ENCODE measurements around the gene GLUL.

Gene GLUL

DNA sequence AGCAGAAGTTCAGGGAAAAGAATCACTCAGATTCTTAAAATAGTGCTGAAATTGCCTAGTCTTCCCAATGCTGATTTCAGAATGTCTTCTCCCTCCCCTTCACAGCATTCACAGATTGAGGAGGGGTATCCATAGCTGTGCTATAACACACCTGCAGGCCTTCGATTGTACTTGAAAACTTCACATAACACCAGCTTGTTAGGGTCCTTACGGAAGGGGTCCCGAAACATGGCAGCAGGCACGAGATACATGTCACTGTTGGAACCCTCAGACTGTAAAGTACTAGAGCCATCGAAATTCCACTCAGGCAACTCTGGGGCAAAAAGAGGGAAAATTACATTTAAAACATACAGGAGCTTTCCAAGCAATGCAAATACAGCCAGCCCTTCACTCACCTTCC, 4.6 kb downstream of the GLUL start:
- no peak overlapping the region for H4K5ac ChIP-seq (ENCODE audit: low read length)
- H4K8ac ChIP-seq (ENCODE audit: low read depth, low read length): no peak overlapping the region
- no peak overlapping the region for H3K4me3 ChIP-seq (ENCODE audit: low read length)
- no peak overlapping the region for H3K56ac ChIP-seq (ENCODE audit: low read length)
- H3K4me1 ChIP-seq (ENCODE audit: control insufficient read depth, low read depth, low read length): peaks cover 6% of the 10 kb centered on the region
- H2BK120ac ChIP-seq (ENCODE audit: low read depth, low read length): no peak overlapping the region
- WGBS (ENCODE audit: extremely low coverage, insufficient coverage, low lambda C conversion rate): no CpG with 5 or more reads among the region's 5 CpGs
- no peak for DNase-seq
- no peak overlapping the region for H2BK5ac ChIP-seq (ENCODE audit: low read length)
- no peak overlapping the region for H3K27ac ChIP-seq (ENCODE audit: low read depth, low read length)
- H3K4ac ChIP-seq (ENCODE audit: low read depth, low read length): no peak overlapping the region
- no peak overlapping the region for H3K4me2 ChIP-seq (ENCODE audit: low read length)
- no peak overlapping the region for H3K23ac ChIP-seq (ENCODE audit: low read length)
- H3K79me2 ChIP-seq (ENCODE audit: control insufficient read depth, insufficient read depth, low read length): peaks cover 51% of the 10 kb centered on the region
- H2AK5ac ChIP-seq (ENCODE audit: low read length): no peak overlapping the region
- peaks cover 32% of the 10 kb centered on the region for H3K79me1 ChIP-seq (ENCODE audit: low read length)
- H3K36me3 ChIP-seq (ENCODE audit: control insufficient read depth, insufficient read depth, low read length): peaks cover 43% of the 10 kb centered on the region
- no peak overlapping the region for H3K18ac ChIP-seq (ENCODE audit: low read length)
- no peak overlapping the region for H2BK15ac ChIP-seq (replicated peaks; ENCODE audit: low read depth)
- H3K27me3 ChIP-seq (ENCODE audit: insufficient read depth, low read length, poor library complexity): no peaks in the 10 kb centered on the region
- H3K9ac ChIP-seq (ENCODE audit: low read length): no peak overlapping the region

DNA sequence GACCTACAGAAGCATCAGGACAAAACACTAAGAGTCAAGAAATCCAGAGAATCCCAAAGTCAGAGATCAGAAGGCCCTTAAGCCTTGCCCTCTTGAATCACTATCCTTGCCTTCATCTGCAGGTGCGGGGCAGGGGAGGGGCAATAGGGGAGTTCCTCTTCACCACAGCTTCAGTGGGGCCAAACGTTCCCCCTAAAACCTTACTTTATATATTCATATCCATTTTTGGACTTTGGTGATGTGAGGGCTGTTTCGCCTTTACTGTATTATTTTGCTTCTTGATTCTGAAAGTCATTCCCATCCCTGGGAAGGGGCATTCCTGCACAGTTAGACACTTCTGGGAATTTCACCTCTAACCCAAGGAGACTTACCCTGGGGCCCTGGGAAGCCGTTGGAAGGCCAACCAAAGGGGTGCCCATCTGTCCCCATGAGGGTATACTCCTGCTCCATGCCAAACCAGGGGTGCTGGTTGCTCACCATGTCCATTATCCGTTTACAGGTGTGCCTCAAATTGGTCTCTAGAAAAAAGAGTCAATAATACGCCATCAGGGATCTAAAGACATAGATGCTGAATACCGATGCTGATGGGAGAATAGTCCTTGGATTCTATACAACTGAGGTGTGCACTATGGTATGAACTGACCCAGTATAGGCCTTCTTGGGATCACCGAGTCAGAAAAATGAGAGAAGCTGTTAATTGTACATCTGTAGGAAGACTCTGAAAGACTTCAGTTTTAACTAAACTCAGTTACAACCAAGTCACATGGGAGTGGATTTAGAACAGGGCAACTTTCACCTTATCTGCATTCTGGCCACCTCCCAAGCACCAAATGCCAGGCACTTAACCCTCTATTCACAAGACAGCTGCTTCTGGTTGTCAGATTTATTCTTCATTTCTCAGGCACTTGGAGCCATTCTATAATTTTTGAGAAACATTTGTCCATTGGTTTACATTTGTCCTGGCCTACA, 5.4 kb downstream of the GLUL start:
- Histone ChIP-seq H2BK5ac (ENCODE audit: low read length) (no peak overlapping the region), H3K4ac (ENCODE audit: low read depth, low read length) (no peak overlapping the region), H3K36me3 (ENCODE audit: control insufficient read depth, insufficient read depth, low read length) (peaks cover 43% of the 10 kb centered on the region), H3K56ac (ENCODE audit: low read length) (no peak overlapping the region), H3K27ac (ENCODE audit: low read depth, low read length) (no peak overlapping the region), H3K79me2 (ENCODE audit: control insufficient read depth, insufficient read depth, low read length) (peaks cover 48% of the 10 kb centered on the region), H4K5ac (ENCODE audit: low read length) (no peak overlapping the region), H3K4me2 (ENCODE audit: low read length) (no peak overlapping the region), H3K23ac (ENCODE audit: low read length) (no peak overlapping the region), H3K9ac (ENCODE audit: low read length) (no peak overlapping the region), H3K79me1 (ENCODE audit: low read length) (peaks cover 32% of the 10 kb centered on the region), H2AK5ac (ENCODE audit: low read length) (no peak overlapping the region), H3K4me1 (ENCODE audit: control insufficient read depth, low read depth, low read length) (peaks cover 7% of the 10 kb centered on the region), H3K27me3 (ENCODE audit: insufficient read depth, low read length, poor library complexity) (no peaks in the 10 kb centered on the region), H2BK15ac (replicated peaks; ENCODE audit: low read depth) (no peak overlapping the region), H3K18ac (ENCODE audit: low read length) (no peak overlapping the region), H3K4me3 (ENCODE audit: low read length) (no peak overlapping the region), H2BK120ac (ENCODE audit: low read depth, low read length) (no peak overlapping the region), H4K8ac (ENCODE audit: low read depth, low read length) (no peak overlapping the region)
- no peak for DNase-seq
- WGBS (ENCODE audit: extremely low coverage, insufficient coverage, low lambda C conversion rate): no CpG with 5 or more reads among the region's 8 CpGs

DNA sequence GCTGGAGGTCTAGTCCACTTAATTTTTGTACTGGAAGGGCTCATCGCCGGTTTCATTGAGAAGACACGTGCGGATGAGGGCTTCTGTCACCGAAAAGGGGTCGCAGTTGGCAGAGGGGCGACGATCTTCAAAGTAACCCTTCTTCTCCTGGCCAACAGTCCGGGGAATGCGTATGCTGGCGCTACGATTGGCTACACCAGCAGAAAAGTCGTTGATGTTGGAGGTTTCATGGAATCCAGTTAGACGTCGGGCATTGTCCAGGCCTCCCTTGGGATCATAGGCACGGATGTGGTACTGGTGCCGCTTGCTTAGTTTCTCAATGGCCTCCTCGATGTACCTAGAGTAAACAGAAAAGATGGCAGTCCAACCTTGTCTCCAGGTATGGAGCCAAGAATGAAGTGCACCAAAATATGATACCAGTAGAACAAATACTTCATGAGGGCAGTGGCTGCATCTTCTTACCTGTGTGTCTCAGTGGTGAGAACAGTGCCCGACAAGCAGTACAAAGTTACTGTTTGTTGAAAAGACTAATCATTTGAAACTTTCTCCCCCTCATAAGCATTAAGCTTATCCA, 7.1 kb downstream of the GLUL start:
- no CpG with 5 or more reads among the region's 19 CpGs for WGBS (ENCODE audit: extremely low coverage, insufficient coverage, low lambda C conversion rate)
- Histone ChIP-seq H3K18ac (ENCODE audit: low read length) (no peak overlapping the region), H3K4me3 (ENCODE audit: low read length) (no peak overlapping the region), H3K9ac (ENCODE audit: low read length) (no peak overlapping the region), H3K4ac (ENCODE audit: low read depth, low read length) (no peak overlapping the region), H3K4me1 (ENCODE audit: control insufficient read depth, low read depth, low read length) (peaks cover 7% of the 10 kb centered on the region), H3K56ac (ENCODE audit: low read length) (no peak overlapping the region), H3K79me2 (ENCODE audit: control insufficient read depth, insufficient read depth, low read length) (peaks cover 31% of the 10 kb centered on the region), H3K27me3 (ENCODE audit: insufficient read depth, low read length, poor library complexity) (no peaks in the 10 kb centered on the region), H2BK120ac (ENCODE audit: low read depth, low read length) (no peak overlapping the region), H2BK15ac (replicated peaks; ENCODE audit: low read depth) (no peak overlapping the region), H4K5ac (ENCODE audit: low read length) (no peak overlapping the region), H3K23ac (ENCODE audit: low read length) (no peak overlapping the region), H3K79me1 (ENCODE audit: low read length) (peaks cover 32% of the 10 kb centered on the region), H3K4me2 (ENCODE audit: low read length) (no peak overlapping the region), H3K36me3 (ENCODE audit: control insufficient read depth, insufficient read depth, low read length) (peaks cover 43% of the 10 kb centered on the region), H2AK5ac (ENCODE audit: low read length) (no peak overlapping the region), H3K27ac (ENCODE audit: low read depth, low read length) (no peak overlapping the region), H4K8ac (ENCODE audit: low read depth, low read length) (no peak overlapping the region), H2BK5ac (ENCODE audit: low read length) (no peak overlapping the region)
- DNase-seq: no peak

DNA sequence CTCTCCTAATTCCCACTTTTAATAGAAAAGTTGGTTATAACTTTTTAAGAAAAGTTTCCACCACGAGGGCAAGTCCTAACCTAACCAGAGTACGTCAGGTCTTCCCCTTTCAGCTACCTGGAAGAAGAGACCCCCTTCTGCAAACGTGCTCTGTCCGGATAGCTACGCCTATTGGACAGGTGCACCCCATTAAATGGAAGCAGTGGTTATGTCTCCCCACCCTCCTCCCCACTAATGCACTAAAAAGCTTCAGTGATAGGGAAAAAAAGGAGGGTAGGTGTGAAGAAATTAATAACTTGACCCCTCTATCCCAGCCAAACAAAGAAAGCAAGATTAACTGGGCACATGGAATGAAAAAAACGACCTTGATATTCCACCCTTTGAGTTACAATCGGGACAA, 7.7 kb downstream of the GLUL start:
- peaks cover 32% of the 10 kb centered on the region for H3K79me1 ChIP-seq (ENCODE audit: low read length)
- no peak overlapping the region for H3K4me3 ChIP-seq (ENCODE audit: low read length)
- peaks cover 7% of the 10 kb centered on the region for H3K4me1 ChIP-seq (ENCODE audit: control insufficient read depth, low read depth, low read length)
- no peak overlapping the region for H3K18ac ChIP-seq (ENCODE audit: low read length)
- no CpG with 5 or more reads among the region's 7 CpGs for WGBS (ENCODE audit: extremely low coverage, insufficient coverage, low lambda C conversion rate)
- H3K27ac ChIP-seq (ENCODE audit: low read depth, low read length): no peak overlapping the region
- H3K79me2 ChIP-seq (ENCODE audit: control insufficient read depth, insufficient read depth, low read length): peaks cover 25% of the 10 kb centered on the region
- no peak overlapping the region for H3K4ac ChIP-seq (ENCODE audit: low read depth, low read length)
- no peak overlapping the region for H4K5ac ChIP-seq (ENCODE audit: low read length)
- DNase-seq: no peak
- H2BK5ac ChIP-seq (ENCODE audit: low read length): no peak overlapping the region
- H3K9ac ChIP-seq (ENCODE audit: low read length): no peak overlapping the region
- no peak overlapping the region for H3K23ac ChIP-seq (ENCODE audit: low read length)
- H2BK15ac ChIP-seq (replicated peaks; ENCODE audit: low read depth): no peak overlapping the region
- H3K36me3 ChIP-seq (ENCODE audit: control insufficient read depth, insufficient read depth, low read length): peaks cover 43% of the 10 kb centered on the region
- no peak overlapping the region for H3K4me2 ChIP-seq (ENCODE audit: low read length)
- no peaks in the 10 kb centered on the region for H3K27me3 ChIP-seq (ENCODE audit: insufficient read depth, low read length, poor library complexity)
- H3K56ac ChIP-seq (ENCODE audit: low read length): no peak overlapping the region
- H2BK120ac ChIP-seq (ENCODE audit: low read depth, low read length): no peak overlapping the region
- H2AK5ac ChIP-seq (ENCODE audit: low read length): no peak overlapping the region
- H4K8ac ChIP-seq (ENCODE audit: low read depth, low read length): no peak overlapping the region

DNA sequence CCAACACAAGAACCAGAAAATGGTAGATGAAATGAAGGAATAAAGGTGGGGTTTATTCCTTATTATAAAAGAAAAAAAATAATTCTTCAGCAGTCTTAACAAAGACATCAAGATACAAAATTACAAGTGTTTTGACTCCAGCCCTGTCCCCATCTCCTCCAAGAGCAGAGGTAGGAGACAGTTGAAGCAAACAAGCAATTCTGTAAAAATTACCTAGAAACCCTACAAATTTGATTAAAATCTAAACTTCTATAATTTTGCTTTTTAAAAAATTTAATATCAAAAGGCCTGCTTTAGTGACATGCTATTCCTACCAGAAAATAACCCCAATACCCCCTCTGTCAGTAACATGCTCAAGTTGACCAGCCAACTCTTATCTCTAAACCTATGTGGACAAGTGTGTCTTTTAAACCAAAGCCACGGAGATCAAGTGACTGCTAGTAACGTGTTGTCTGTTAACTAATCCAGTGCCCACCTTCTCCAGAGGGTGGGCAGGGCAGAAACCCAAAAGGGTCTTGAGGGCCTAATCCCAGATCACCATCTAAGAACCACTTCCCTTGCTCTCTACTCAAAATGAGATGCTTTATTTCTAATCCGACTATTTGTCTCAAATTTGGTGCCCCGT, 8.4 kb downstream of the GLUL start:
- H2AK5ac ChIP-seq (ENCODE audit: low read length): no peak overlapping the region
- H3K36me3 ChIP-seq (ENCODE audit: control insufficient read depth, insufficient read depth, low read length): peaks cover 38% of the 10 kb centered on the region
- peaks cover 17% of the 10 kb centered on the region for H3K79me2 ChIP-seq (ENCODE audit: control insufficient read depth, insufficient read depth, low read length)
- WGBS (ENCODE audit: extremely low coverage, insufficient coverage, low lambda C conversion rate): no CpG with 5 or more reads among the region's 4 CpGs
- no peak overlapping the region for H2BK120ac ChIP-seq (ENCODE audit: low read depth, low read length)
- no peak overlapping the region for H3K23ac ChIP-seq (ENCODE audit: low read length)
- H3K4me3 ChIP-seq (ENCODE audit: low read length): no peak overlapping the region
- peaks cover 27% of the 10 kb centered on the region for H3K79me1 ChIP-seq (ENCODE audit: low read length)
- H3K4me2 ChIP-seq (ENCODE audit: low read length): no peak overlapping the region
- no peak overlapping the region for H3K56ac ChIP-seq (ENCODE audit: low read length)
- H4K5ac ChIP-seq (ENCODE audit: low read length): no peak overlapping the region
- no peak for DNase-seq
- no peak overlapping the region for H4K8ac ChIP-seq (ENCODE audit: low read depth, low read length)
- H3K4me1 ChIP-seq (ENCODE audit: control insufficient read depth, low read depth, low read length): peaks cover 4% of the 10 kb centered on the region
- H3K9ac ChIP-seq (ENCODE audit: low read length): no peak overlapping the region
- H3K27ac ChIP-seq (ENCODE audit: low read depth, low read length): no peak overlapping the region
- H2BK5ac ChIP-seq (ENCODE audit: low read length): no peak overlapping the region
- H3K4ac ChIP-seq (ENCODE audit: low read depth, low read length): no peak overlapping the region
- H2BK15ac ChIP-seq (replicated peaks; ENCODE audit: low read depth): no peak overlapping the region
- H3K27me3 ChIP-seq (ENCODE audit: insufficient read depth, low read length, poor library complexity): no peaks in the 10 kb centered on the region
- H3K18ac ChIP-seq (ENCODE audit: low read length): no peak overlapping the region
